HG03469 (cell line): ENCODE results near the gene UAP1L1.
"Not testable (repeated sequence)": the region's sequence is repeated elsewhere in the genome, so short reads cannot be mapped to it uniquely, and the experiment has no call there.

Source experiments
- ATAC-seq: cut with Tn5 transposase; IDR thresholded peaks from one replicate; pipeline ENCODE4 v1.9.1; 2021; ENCODE audit warnings: mild to moderate bottlenecking, moderate library complexity, moderate number of reproducible peaks; ENCODE audit not compliant: unreplicated experiment

UAP1L1 gene

GRCh38 chr9:137111788-137112563, 34.7 kb downstream of the UAP1L1 start:
- no peak for ATAC-seq

GRCh38 chr9:137112564-137113384, 35.5 kb downstream of the UAP1L1 start:
- no peak for ATAC-seq

- no peak for ATAC-seq
These were observed 36.3 kb downstream of the UAP1L1 start for GRCh38 chr9:137113385-137114159.

GRCh38 chr9:137114220-137114612, 36.9 kb downstream of the UAP1L1 start:
- ATAC-seq = peak; percentile 6

GRCh38 chr9:137114613-137115393, 37.5 kb downstream of the UAP1L1 start, which contains the start of gene DPP7:
Gene DPP7 (minus strand): TSS chr9:137114733. CDS start chr9:137114713, 20 bp downstream.
- peak; percentile 49 for ATAC-seq

GRCh38 chr9:137115394-137116026, 38.2 kb downstream of the UAP1L1 start:
- no peak for ATAC-seq

- ATAC-seq = no peak
These were observed 38.8 kb downstream of the UAP1L1 start for GRCh38 chr9:137116027-137116507.

- no peak for ATAC-seq
These were observed 39.4 kb downstream of the UAP1L1 start for GRCh38 chr9:137116728-137117127.

GRCh38 chr9:137117269-137117731, 40.0 kb downstream of the UAP1L1 start:
- ATAC-seq = no peak

- ATAC-seq = not testable (repeated sequence)
These were observed 40.8 kb downstream of the UAP1L1 start for GRCh38 chr9:137118092-137118603.

GRCh38 chr9:137121927-137122795, 44.8 kb downstream of the UAP1L1 start:
- ATAC-seq = not testable (repeated sequence)

- not testable (repeated sequence) for ATAC-seq
These were observed 45.6 kb downstream of the UAP1L1 start for GRCh38 chr9:137122796-137123467.

- ATAC-seq = no peak
These were observed 46.1 kb downstream of the UAP1L1 start for GRCh38 chr9:137123468-137123837.

GRCh38 chr9:137123952-137124462, 46.7 kb downstream of the UAP1L1 start:
- ATAC-seq = not testable (repeated sequence)

GRCh38 chr9:137126786-137127185, 49.5 kb downstream of the UAP1L1 start:
- no peak for ATAC-seq

- no peak for ATAC-seq
These were observed 50.2 kb downstream of the UAP1L1 start for GRCh38 chr9:137127301-137128157.
